T1000 (cell line): ENCODE data around the gene CDK16.

ENCODE experiments used
- DNase-seq: peaks from one replicate; lab custom pipeline; 2025; ENCODE audit warnings: mixed read lengths; lab: John Stamatoyannopoulos, UW

The CDK16 gene

GRCh38 chrX:47218280-47218919 lies at the start of gene CDK16:
Gene CDK16 (plus strand): TSS chrX:47218681. CDS start chrX:47223558, 4,877 bp downstream.
- DNase-seq = peak; percentile 50

- no peak for DNase-seq
Measured at GRCh38 chrX:47169273-47169672, 49.2 kb upstream of the CDK16 start.

DNA sequence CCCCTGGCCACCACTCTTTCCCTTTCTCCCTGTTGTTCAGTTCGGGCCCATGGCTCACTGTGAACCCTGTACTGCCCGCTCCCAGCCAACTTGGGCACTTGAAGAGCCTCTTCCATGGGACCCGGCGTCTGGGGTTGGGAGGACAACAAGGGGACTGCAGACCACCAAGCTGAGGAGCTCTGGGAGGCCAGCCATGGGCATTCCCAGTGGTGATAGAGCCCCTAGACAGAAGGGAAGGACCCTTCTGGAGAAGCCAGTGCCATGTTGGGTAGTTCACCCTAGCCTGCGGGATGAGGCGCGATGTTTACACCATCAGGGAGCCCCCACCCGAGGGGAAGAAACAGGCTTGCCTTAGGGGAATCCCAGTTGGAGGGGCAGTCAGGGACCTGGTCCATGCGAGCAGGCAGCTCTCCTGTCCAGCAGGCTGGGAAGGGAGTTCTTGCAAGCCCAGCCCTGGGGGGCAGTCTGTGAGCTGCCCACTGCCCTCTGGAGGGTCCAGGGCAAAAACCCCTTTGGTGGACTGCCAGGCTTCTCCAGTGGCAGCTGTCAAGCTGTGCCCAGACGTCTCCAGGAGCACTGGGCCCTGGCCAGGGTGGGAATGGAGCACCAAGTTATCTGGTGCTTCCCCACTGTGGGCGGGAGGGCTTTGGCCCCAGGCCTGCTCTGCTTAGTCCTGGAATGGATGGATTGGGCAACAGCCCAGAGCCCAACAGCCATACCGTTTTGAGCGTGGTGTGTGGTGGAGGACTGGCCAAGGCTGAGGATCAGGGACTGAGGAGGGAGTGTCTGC lies 48.6 kb upstream of the CDK16 start:
- DNase-seq = no peak

DNA sequence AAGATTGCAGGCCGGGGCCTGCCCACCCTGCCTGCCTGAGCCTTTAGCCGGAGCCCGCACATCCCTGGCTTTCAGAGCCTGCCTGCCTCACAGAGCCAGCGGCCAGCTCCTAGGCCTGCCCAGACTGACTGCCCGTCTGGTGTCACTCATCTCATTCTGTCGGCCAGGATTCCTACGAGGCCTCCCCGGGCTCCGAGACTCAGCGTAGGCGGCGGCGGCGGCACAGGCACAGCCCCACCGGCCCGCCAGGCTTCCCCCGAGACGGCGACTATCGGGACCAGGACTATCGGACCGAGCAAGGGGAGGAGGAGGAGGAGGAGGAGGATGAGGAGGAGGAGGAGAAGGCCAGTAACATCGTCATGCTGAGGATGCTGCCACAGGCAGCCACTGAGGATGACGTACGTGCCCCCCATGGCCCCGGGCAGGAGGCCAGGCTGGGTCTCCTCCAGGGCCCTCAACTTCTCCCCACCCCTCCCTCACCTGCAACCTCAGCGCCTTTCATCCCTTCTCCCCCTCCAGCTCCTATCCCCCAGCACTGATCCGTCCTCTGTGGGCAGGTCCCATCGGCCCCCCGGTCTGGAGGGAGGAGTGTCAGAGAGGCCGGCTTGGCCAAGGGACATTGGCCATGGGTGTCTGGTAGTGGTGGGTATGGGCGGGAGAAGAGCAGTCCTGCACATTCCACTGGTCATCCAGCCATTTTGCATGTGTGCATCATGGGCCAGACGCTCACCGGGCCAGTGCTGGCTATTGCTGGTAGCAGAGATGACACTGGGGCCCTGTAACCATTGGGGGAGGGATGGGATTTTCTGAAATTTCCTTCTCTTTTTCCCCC lies 47.4 kb upstream of the CDK16 start:
- no peak for DNase-seq

DNA sequence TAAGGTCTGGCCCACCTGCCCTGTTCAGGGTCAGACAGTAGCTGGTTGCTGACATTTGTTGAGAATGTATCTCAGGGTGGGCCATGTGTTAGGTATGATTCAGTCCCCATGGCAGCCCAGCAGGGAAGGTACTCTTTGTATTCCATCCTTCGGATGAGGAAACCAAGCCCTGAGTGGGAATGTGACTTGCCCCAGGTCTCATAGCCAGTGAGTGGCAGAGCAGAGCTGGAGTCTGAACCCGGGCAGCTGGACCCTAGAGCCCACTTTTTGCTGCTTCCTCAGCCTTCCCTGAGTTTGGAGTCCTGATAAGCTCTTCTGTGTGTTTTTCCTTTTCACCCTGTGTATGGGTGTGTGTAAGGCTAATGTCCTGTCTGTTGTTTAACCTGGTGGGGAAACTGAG lies 46.5 kb upstream of the CDK16 start:
- no peak for DNase-seq

DNA sequence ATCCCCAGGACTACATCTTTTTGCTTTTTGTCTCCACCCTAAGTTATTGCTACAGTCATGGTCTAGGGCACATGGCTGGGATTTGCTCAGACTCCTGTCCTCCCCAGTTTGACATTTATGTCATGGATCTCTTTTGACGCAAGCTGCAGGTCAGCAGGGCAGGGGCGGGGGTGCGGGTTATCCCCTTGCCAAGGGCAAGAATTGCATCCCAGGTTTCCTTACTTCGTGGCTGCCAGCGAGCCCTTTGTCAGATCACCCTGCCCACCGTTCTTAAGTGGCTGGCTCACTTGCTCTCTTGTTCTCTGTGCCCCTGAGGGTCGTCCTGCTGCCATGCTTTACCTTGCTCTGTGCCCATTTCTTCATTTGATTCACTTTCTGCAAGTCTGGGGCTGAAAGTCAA lies 45.9 kb upstream of the CDK16 start:
- no peak for DNase-seq

GRCh38 chrX:47172971-47173792 lies 45.3 kb upstream of the CDK16 start:
- no peak for DNase-seq

DNA sequence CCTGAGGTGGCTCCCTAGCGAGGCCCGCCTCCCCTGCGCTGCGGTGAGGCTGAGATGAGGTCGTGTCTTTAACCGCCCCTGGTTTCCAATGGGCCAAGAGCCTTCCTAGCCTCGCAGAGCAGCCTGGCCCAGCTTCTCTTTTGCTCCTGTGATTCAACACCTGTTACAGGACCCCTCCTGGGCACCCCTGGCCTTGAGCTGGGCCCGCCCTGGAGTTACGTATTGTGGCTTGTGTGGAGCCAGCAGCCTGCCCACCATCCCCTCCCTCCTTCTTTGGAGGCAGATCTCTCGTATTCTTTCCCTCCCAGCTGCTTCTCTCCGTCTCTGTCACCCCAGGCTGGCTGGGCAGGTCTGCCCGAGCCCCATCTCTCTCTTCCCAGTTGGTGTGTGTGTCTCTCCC lies 44.1 kb upstream of the CDK16 start:
- no peak for DNase-seq

DNA sequence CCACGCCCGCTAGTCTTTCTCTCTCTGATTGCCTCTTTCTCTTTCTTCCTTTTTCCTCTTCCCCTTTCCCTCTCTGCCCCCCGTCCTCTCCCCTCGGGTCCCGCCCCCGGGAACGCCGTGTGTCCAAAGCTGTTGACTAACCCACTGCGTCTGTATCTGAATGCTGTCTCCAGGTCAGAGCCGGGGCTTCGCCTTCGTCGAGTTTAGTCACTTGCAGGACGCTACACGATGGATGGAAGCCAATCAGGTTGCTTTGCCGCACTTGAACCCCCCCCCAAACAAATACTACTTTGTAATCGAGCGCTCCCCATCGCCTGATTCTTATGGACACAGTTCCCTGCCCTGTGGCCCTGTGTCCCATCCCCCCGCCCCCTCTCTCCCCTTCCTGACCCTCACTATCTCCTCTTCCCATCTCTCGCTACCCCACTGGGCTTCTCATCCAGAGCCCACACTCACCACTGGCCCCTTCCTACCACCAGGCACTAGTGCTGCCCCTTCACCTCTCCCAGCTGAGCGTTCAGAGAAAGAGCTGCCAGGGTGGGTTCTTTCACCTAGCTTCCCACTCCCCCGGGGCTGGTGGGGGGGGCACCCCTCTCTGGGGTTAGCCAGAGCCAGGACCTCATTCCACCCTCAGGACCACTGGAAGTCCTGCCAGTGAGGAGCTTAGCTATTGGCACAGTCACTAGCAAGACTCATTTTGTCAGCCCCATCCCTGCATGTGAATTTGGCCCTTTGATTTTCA lies 43.5 kb upstream of the CDK16 start:
- DNase-seq = no peak

GRCh38 chrX:47175588-47175980 lies 42.9 kb upstream of the CDK16 start:
- no peak for DNase-seq

DNA sequence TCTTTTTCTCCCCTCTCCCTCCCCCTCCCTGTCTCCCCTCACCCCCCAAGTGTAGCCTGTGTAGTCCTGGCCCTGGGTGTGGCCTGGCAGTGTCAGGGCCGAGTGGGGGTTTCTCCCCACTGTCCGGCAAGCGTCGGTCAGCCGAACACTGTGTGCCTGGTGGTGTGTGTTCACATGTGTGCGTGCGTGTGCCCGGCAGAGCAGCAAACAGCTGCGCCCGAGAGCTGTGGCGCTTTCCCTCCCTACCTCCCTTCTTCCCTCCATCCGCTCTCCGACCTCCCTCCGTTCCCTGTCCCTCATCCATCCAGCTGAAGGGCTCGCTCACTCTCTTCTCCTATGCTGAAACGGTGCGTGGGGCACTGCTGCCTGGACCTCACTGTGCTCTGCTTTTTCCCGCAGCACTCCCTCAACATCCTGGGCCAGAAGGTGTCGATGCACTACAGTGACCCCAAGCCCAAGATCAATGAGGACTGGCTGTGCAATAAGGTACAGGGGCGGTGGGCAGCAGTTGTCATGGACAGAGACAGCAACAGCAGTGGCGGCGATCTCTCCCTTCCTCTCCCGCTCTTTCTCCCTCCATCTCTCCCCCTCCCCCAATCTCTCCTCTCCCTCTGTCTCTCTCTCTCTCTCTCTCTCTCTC lies 42.3 kb upstream of the CDK16 start:
- DNase-seq = no peak

DNA sequence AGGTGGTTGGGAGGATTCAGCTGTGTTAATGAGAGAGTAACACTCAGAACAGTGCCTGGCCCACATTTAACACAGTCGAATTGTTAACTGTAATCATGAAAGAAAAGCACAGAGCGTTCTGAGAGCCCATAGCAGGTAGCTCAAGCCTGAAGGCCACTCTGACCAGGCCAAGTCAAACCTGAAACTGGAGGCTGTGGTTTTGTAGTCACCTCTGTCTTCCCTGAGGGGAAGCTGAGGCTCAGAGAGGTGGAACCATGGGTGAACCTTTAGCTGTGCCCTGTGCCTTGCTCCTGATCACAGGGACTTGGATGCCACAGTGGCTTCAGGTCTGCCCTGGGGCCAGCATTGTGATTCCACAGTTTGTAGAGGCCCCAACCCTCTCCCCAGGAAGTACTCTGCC lies 41.4 kb upstream of the CDK16 start:
- DNase-seq = no peak

GRCh38 chrX:47178337-47178736 lies 40.1 kb upstream of the CDK16 start:
- DNase-seq = no peak

- no peak for DNase-seq
Measured at GRCh38 chrX:47179221-47179927, 39.1 kb upstream of the CDK16 start.

GRCh38 chrX:47179928-47180255 lies 38.6 kb upstream of the CDK16 start:
- no peak for DNase-seq

DNA sequence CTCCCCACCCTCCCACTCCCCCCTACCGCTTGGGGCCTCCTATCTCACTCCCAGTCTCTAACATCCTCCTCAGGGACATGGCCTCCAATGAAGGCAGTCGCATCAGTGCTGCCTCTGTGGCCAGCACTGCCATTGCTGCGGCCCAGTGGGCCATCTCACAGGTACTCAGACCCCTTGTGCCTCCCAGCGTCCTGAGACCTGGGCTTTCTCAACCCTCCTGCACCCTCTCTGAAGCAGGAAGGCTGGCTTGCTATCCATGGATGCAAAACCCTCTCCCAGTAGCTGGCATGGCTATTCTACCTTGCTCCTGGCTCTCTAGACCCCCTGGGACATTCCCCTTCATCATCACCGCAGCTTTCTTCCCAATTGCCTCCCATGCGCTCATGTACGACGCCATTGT lies 38.1 kb upstream of the CDK16 start:
- DNase-seq = no peak

DNA sequence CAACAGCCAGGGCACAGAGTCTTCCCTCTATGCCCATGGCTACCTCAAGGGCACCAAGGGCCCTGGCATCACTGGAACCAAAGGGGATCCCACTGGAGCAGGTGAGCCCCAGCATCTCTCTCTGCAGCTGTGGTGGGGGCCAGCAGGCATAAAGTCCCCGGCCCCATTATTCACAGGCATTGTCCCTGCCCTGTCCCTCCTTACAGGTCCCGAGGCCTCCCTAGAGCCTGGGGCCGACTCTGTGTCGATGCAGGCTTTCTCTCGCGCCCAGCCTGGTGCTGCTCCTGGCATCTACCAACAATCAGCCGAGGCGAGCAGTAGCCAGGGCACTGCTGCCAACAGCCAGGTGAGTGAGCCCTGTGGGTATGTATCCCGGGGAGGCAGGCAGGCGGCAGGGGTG lies 37.2 kb upstream of the CDK16 start:
- no peak for DNase-seq

DNA sequence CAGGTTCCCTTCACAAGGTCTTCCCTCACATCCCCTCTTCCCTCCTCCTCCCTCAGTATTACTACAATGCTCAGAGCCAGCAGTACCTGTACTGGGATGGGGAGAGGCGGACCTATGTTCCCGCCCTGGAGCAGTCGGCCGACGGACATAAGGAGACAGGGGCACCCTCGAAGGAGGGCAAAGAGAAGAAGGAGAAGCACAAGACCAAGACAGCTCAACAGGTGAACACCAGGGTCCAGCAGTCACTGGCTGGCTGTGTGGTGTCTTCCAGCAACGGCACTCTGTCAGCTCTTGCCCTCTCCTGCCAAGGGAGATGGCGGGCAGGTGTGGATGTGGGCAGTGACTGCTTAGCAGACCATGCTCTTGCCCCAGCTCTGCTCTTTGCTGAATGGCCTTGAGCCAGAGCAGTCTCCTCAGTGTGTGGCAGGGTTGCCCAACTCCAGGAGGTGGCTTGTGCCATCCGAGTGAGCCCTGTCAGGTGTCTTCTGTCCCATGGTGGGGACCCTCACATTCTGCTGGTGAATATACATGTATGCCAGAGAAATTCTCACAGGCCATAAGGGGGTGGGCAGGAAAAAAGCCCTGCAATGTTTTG lies 36.3 kb upstream of the CDK16 start:
- no peak for DNase-seq

- DNase-seq = no peak
Measured at GRCh38 chrX:47184486-47184885, 34.0 kb upstream of the CDK16 start.

- DNase-seq = no peak
Measured at GRCh38 chrX:47185241-47185640, 33.2 kb upstream of the CDK16 start.
